ENCODE measurements around the gene HDAC4.

DNA sequence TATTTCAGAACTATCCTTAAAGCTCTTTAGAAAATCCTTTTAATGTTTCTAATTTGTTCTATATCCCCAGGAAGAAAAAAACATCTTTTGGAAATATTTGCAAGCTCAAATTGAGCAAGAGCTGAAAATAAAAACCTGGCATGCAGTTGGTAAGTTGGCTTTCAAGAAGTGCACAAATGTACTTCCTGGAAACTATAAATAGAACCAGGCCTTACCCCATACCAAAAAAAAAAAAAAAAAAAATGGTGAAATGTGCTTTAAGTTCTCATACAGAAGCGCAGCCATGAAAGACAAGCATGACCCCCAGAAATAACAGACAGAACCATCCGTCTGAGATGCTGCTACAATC, 178.5 kb downstream of the HDAC4 start:
- no peak for TF ChIP-seq RB1 (IDR thresholded peaks at IDR 0.05; ENCODE audit: borderline replicate concordance)
- TF ChIP-seq, protein P1, sequence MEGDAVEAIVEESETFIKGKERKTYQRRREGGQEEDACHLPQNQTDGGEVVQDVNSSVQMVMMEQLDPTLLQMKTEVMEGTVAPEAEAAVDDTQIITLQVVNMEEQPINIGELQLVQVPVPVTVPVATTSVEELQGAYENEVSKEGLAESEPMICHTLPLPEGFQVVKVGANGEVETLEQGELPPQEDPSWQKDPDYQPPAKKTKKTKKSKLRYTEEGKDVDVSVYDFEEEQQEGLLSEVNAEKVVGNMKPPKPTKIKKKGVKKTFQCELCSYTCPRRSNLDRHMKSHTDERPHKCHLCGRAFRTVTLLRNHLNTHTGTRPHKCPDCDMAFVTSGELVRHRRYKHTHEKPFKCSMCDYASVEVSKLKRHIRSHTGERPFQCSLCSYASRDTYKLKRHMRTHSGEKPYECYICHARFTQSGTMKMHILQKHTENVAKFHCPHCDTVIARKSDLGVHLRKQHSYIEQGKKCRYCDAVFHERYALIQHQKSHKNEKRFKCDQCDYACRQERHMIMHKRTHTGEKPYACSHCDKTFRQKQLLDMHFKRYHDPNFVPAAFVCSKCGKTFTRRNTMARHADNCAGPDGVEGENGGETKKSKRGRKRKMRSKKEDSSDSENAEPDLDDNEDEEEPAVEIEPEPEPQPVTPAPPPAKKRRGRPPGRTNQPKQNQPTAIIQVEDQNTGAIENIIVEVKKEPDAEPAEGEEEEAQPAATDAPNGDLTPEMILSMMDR (IDR thresholded peaks at IDR 0.05 in 2 of 3, conservative IDR thresholded peaks at IDR 0.05 in 1 of 3; ENCODE audit: control insufficient read depth in 2 of 3, extremely low read depth in 1 of 3, insufficient read depth in 1 of 3, low read depth in 3 of 3, low read length in 3 of 3) = no peak
- no peak for TF ChIP-seq NR2C2 (IDR thresholded peaks at IDR 0.05; ENCODE audit: borderline replicate concordance, control insufficient read depth, insufficient read length, low read depth)
- TF ChIP-seq ZNF274 (IDR thresholded peaks at IDR 0.05; ENCODE audit: insufficient read depth, insufficient read length) = no peak
- no peak for TF ChIP-seq MTA3 (IDR thresholded peaks at IDR 0.05; ENCODE audit: borderline replicate concordance, low read length)
- TF ChIP-seq, protein P2, sequence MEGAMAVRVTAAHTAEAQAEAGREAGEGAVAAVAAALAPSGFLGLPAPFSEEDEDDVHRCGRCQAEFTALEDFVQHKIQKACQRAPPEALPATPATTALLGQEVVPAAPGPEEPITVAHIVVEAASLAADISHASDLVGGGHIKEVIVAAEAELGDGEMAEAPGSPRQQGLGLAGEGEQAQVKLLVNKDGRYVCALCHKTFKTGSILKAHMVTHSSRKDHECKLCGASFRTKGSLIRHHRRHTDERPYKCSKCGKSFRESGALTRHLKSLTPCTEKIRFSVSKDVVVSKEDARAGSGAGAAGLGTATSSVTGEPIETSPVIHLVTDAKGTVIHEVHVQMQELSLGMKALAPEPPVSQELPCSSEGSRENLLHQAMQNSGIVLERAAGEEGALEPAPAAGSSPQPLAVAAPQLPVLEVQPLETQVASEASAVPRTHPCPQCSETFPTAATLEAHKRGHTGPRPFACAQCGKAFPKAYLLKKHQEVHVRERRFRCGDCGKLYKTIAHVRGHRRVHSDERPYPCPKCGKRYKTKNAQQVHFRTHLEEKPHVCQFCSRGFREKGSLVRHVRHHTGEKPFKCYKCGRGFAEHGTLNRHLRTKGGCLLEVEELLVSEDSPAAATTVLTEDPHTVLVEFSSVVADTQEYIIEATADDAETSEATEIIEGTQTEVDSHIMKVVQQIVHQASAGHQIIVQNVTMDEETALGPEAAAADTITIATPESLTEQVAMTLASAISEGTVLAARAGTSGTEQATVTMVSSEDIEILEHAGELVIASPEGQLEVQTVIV (IDR thresholded peaks at IDR 0.05; ENCODE audit: borderline replicate concordance, partially characterized antibody) = no peak
- no peak for TF ChIP-seq GABPA (IDR thresholded peaks at IDR 0.05; ENCODE audit: low read depth)
- no peak for TF ChIP-seq SIN3A (IDR thresholded peaks at IDR 0.05; ENCODE audit: low read depth, low read length)

Data from GM12878 (cell line).